K562 (cell line): ENCODE results near the gene PPA1. TPM values are rescaled to one million over a fixed set of nuclear protein-coding genes. Genes with fewer than 3 reads are reported as not detected.

Experiments
- ATAC-seq: fragments of 200-7000 bp; cut with Tn5 transposase; 3 replicates; pipeline ENCODE4 v1.9.1; 2020; ENCODE audit warnings: moderate library complexity
- BruUV-seq: library from RNA; stranded (reverse); fragments of 400-500 nt; replicated peaks from 2 replicates; lab custom pipeline; 2021; lab: Mats Ljungman, UMichigan
- CTCF ChIA-PET: fragments of 300-600 bp; formaldehyde crosslinking; extraction: SDS; loops from one replicate; lab custom pipeline; 2021; ENCODE audit warnings: low intra/inter-chr PET ratio; lab: Yijun Ruan, JAX
- POLR2A ChIA-PET: fragments of 300-600, 350-650 bp; sonication (Branson Sonifier 250); formaldehyde crosslinking; extraction: SDS; loops from one replicate; lab custom pipeline; 2021; ENCODE audit warnings: antibody characterized with exemption, inconsistent platforms; lab: Yijun Ruan, JAX
- DNase-seq, 4 experiments: peaks; one replicate each; pipeline versions ENCODE4 v3.0.0 to v3.0.0-alpha.2; 2011 to 2018; ENCODE audit warnings: low spot score in 3 of 4, mixed read lengths in 3 of 4; ENCODE audit errors: extremely low read depth in 1 of 4
- FAIRE-seq: peaks from 2 replicates; lab custom pipeline; 2011; peaks lifted over from hg19 to GRCh38; lab: Jason Lieb, UNC
- H2AFZ ChIP-seq: 2 replicates; pipeline ENCODE4 v1.6.0; 2011; ENCODE audit warnings: low read depth, low read length, control low read depth, inconsistent platforms
- H3K27ac ChIP-seq: fragments of 200-600 bp; 3 replicates; pipeline ENCODE4 v1.8.0; 2011; ENCODE audit warnings: low read depth, mild to moderate bottlenecking, control low read depth, inconsistent platforms, low read length, moderate library complexity, mixed read lengths; ENCODE audit errors: extremely low read depth
- H3K27me3 ChIP-seq, 2 experiments: fragments of 300-600 bp in 1 of 2; 2 replicates in 1 of 2; 3 replicates in 1 of 2; pipeline versions ENCODE4 v1.6.0 to v1.8.0; 2011; ENCODE audit warnings: inconsistent platforms in 2 of 2, low read length in 2 of 2, mild to moderate bottlenecking in 1 of 2, mixed read lengths in 1 of 2, moderate library complexity in 1 of 2; ENCODE audit not compliant: control insufficient read depth in 2 of 2, insufficient read depth in 2 of 2
- H3K36me3 ChIP-seq: fragments of 300-600 bp; 3 replicates; pipeline ENCODE4 v1.8.0; 2011; ENCODE audit warnings: mild to moderate bottlenecking, low read length, inconsistent platforms; ENCODE audit not compliant: control insufficient read depth, insufficient read depth
- H3K4me1 ChIP-seq, 2 experiments: fragments of 200-600 bp in 1 of 2; replicated peaks in 1 of 2; 2 replicates in 1 of 2; 3 replicates in 1 of 2; pipeline versions ENCODE4 v1.5.1 to v1.8.0; 2011; ENCODE audit warnings: inconsistent platforms in 2 of 2, low read length in 2 of 2, mild to moderate bottlenecking in 1 of 2, mixed read lengths in 1 of 2, moderate library complexity in 1 of 2; ENCODE audit not compliant: control insufficient read depth in 2 of 2, insufficient read depth in 2 of 2
- H3K4me2 ChIP-seq: 2 replicates; pipeline ENCODE4 v1.6.1; 2011; ENCODE audit warnings: low read length, control low read depth, inconsistent platforms, mixed read lengths; ENCODE audit not compliant: insufficient read depth
- H3K4me3 ChIP-seq: fragments of 200-600 bp; sonication (generic), shearing (Covaris generic); 2 replicates; pipeline ENCODE4 v1.5.1; 2016; ENCODE audit warnings: control low read depth, inconsistent platforms
- H3K79me2 ChIP-seq: fragments of 200-600 bp; 3 replicates; pipeline ENCODE4 v1.8.0; 2011; ENCODE audit warnings: low read length, inconsistent platforms; ENCODE audit not compliant: control insufficient read depth, insufficient read depth
- H3K9ac ChIP-seq, 2 experiments: 2 replicates each; pipeline versions ENCODE4 v1.6.0 to v1.6.1; 2011; ENCODE audit warnings: low read depth in 2 of 2, low read length in 2 of 2, control low read depth in 1 of 2, inconsistent platforms in 1 of 2, mild to moderate bottlenecking in 1 of 2, mixed read lengths in 1 of 2; ENCODE audit not compliant: insufficient read depth in 1 of 2
- H3K9me1 ChIP-seq: one replicate; pipeline ENCODE4 v1.6.0; 2011; ENCODE audit warnings: inconsistent platforms, mild to moderate bottlenecking, low read length, moderate library complexity; ENCODE audit not compliant: control insufficient read depth, insufficient read depth
- H3K9me3 ChIP-seq: replicated peaks from 2 replicates; pipeline ENCODE4 v1.5.1; 2011; ENCODE audit warnings: low read depth, low read length, inconsistent platforms; ENCODE audit not compliant: control insufficient read depth, insufficient read depth
- H4K20me1 ChIP-seq: replicated peaks from 2 replicates; pipeline ENCODE4 v1.6.1; 2011; ENCODE audit warnings: low read length, inconsistent platforms, mixed read lengths; ENCODE audit not compliant: control insufficient read depth, insufficient read depth
- CREM ChIP-seq: IDR thresholded peaks from 2 replicates; pipeline ENCODE4 v1.6.1; 2014; ENCODE audit warnings: antibody characterized with exemption, low read depth
- LCOR ChIP-seq: sonication (generic); formaldehyde crosslinking; IDR thresholded peaks from 2 replicates; pipeline ENCODE4 v1.8.0; 2022; ENCODE audit warnings: mild to moderate bottlenecking, missing genetic modification reagents
- ZNF717 ChIP-seq: fragments of 250-450 bp; sonication (Bioruptor Pico); IDR thresholded peaks from 2 replicates; pipeline ENCODE4 v1.5.0; 2021
- WGBS: fragments of 100-300 bp; shearing (Covaris generic); methylation state at CpG from one replicate; pipeline ENCODE4 v1.1.6; 2016; ENCODE audit warnings: low coverage, mixed read lengths; ENCODE audit not compliant: insufficient coverage; ENCODE audit errors: missing lambda C conversion rate; 5-methylcytosine and 5-hydroxymethylcytosine counted together
- in situ Hi-C: fragments of 300-500 bp; cut with MboI; formaldehyde crosslinking; loops from 4 replicates; pipeline ENCODE4 v1.15.0; 2018; ENCODE audit warnings: inconsistent platforms, mixed read lengths
- intact Hi-C: fragments of 100-400 bp; cut with micrococcal nuclease; formaldehyde crosslinking; loops from 2 replicates; pipeline ENCODE4 v1.14.2; 2022
- polyA plus RNA-seq, 8 experiments: library from polyadenylated mRNA; depleted of rRNA in 4 of 8; stranded (reverse) in 5 of 8; unstranded in 3 of 8; fragments of >200 nt; fragmentation: Nextera tagmentation in 2 of 8; fragmentation: Illumina TruSeq in 1 of 8; extraction: Ambion mirVana in 2 of 8; extraction: Trizol in 1 of 8; gene quantifications; 2 replicates each; pipeline versions ENCODE4 v1.2.1 to v1.2.3, GENCODE V29; 2011 to 2014; ENCODE audit warnings: inconsistent platforms in 1 of 8, missing spikeins in 1 of 8
- total RNA-seq, 7 experiments: library from RNA; depleted of rRNA in 6 of 7; stranded (reverse); fragments of >200 nt in 6 of 7; fragmentation: Illumina TruSeq in 2 of 7; extraction: Trizol in 2 of 7; gene quantifications; 2 replicates each; pipeline versions ENCODE4 v1.2.1 to v1.2.3, GENCODE V29; 2011 to 2021; ENCODE audit warnings: low replicate concordance in 1 of 7
- TF ChIP-seq, protein P1 (sequence below): IDR thresholded peaks from 2 replicates; pipeline ENCODE4 v1.6.1; 2014; ENCODE audit warnings: antibody characterized with exemption
- TF ChIP-seq, protein P2 (sequence below): sonication (generic); formaldehyde crosslinking; IDR thresholded peaks from 2 replicates; pipeline ENCODE4 v1.8.1; 2023; ENCODE audit warnings: mild to moderate bottlenecking, missing genetic modification reagents
- TF ChIP-seq, protein P3 (sequence below): fragments of 250-450 bp; sonication (Bioruptor Pico); IDR thresholded peaks from 2 replicates; pipeline ENCODE4 v1.5.0; 2020; ENCODE audit warnings: mild to moderate bottlenecking, borderline replicate concordance

The PPA1 gene
- total and polyA plus RNA-seq, 9 of the 15 experiments (the other 6 are each of a cell fraction or from before 2014, with no cell fraction given) = 301 to 635 (median 471) TPM

DNA sequence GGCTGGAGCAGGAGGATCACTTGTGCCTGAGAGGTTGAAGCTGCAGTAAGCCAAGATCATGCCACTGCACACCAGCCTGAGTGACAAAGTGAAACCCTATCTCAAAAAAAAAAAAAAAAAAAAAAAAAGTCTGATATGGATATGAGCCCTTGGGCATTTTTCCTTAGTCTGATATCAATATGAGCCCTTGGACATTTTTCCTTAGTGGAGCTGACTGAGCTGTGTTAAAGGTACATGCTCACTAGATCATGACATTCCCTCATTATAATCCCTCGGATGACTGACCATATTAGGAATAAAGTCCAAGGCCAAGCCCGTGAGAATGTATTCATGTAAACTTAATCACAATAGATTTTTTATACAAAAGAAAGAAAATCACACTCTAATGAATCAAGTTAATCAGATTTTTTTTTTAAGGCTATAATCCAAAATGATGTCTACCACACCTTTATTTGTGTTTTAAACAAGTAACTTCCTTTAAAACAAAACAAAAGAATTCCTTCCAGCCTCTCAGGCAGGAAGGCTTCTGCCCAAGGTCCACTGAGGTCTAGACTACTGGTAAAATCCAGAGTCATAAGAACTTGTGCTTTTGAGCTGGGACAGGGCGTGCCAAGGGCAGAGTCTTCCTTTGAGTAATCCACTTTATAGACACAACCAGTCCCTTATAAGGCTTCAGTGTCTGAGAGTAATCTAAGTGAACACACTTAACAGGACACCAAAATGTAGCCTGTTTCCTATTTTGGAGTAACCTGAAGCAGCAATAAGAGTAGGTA, 5.5 kb downstream of the PPA1 start:
- no peak overlapping the region for H3K4me2 ChIP-seq
- no peak for FAIRE-seq

More for the DNA sequence above, 5.5 kb downstream of the PPA1 start:
- peaks cover 5% of the 10 kb centered on the region; the same call in 1 of the 2 replicates for H4K20me1 ChIP-seq
- no TSS peak for BruUV-seq
- no peak overlapping the region for H3K27ac ChIP-seq
- no peaks in the 10 kb centered on the region for H3K27me3 ChIP-seq
- ChIA-PET CTCF (no interaction called here), POLR2A (interaction anchor here (0.6 to 1.6 kb wide), 4 partner anchors 18 to 128 kb away, joined by 3 to 6 read pairs (median 4); no protein-coding TSS in a partner anchor)
- H2AFZ ChIP-seq = no peak overlapping the region
- ATAC-seq (no peak), DNase-seq (no peak)
- peaks cover 77% of the 10 kb centered on the region for H3K36me3 ChIP-seq
- no peak overlapping the region for H3K9ac ChIP-seq
- peaks cover 95% of the 10 kb centered on the region for H3K79me2 ChIP-seq
- H3K9me3 ChIP-seq = no peaks in the 10 kb centered on the region
- H3K4me1 ChIP-seq = peaks cover 2 to 17% of the 10 kb centered on the region in 2 experiments; a peak in 4 of 5 replicates
- TF ChIP-seq CREM (no peak), ZNF717 (CRISPR knock-in tag) (no peak), LCOR (CRISPR knock-in tag) (no peak)
- TF ChIP-seq, protein P1, sequence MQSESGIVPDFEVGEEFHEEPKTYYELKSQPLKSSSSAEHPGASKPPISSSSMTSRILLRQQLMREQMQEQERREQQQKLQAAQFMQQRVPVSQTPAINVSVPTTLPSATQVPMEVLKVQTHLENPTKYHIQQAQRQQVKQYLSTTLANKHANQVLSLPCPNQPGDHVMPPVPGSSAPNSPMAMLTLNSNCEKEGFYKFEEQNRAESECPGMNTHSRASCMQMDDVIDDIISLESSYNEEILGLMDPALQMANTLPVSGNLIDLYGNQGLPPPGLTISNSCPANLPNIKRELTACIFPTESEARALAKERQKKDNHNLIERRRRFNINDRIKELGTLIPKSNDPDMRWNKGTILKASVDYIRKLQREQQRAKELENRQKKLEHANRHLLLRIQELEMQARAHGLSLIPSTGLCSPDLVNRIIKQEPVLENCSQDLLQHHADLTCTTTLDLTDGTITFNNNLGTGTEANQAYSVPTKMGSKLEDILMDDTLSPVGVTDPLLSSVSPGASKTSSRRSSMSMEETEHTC = no peak
- TF ChIP-seq, protein P2, sequence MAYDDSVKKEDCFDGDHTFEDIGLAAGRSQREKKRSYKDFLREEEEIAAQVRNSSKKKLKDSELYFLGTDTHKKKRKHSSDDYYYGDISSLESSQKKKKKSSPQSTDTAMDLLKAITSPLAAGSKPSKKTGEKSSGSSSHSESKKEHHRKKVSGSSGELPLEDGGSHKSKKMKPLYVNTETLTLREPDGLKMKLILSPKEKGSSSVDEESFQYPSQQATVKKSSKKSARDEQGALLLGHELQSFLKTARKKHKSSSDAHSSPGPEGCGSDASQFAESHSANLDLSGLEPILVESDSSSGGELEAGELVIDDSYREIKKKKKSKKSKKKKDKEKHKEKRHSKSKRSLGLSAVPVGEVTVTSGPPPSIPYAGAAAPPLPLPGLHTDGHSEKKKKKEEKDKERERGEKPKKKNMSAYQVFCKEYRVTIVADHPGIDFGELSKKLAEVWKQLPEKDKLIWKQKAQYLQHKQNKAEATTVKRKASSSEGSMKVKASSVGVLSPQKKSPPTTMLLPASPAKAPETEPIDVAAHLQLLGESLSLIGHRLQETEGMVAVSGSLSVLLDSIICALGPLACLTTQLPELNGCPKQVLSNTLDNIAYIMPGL (CRISPR knock-in tag) = no peak
- TF ChIP-seq, protein P3, sequence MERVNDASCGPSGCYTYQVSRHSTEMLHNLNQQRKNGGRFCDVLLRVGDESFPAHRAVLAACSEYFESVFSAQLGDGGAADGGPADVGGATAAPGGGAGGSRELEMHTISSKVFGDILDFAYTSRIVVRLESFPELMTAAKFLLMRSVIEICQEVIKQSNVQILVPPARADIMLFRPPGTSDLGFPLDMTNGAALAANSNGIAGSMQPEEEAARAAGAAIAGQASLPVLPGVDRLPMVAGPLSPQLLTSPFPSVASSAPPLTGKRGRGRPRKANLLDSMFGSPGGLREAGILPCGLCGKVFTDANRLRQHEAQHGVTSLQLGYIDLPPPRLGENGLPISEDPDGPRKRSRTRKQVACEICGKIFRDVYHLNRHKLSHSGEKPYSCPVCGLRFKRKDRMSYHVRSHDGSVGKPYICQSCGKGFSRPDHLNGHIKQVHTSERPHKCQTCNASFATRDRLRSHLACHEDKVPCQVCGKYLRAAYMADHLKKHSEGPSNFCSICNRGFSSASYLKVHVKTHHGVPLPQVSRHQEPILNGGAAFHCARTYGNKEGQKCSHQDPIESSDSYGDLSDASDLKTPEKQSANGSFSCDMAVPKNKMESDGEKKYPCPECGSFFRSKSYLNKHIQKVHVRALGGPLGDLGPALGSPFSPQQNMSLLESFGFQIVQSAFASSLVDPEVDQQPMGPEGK (CRISPR knock-in tag) = no peak
- H3K4me3 ChIP-seq = no peak overlapping the region
- no peaks in the 10 kb centered on the region for H3K9me1 ChIP-seq
- 93% methylated on average over 3 of the region's 3 CpGs for WGBS
- intact Hi-C loops = loop anchor here (10.0 kb wide), 1 partner anchor 307 kb away; no protein-coding TSS in a partner anchor
- in situ Hi-C loops = no loop called here
